Suprapubic skin (tissue), 4 donors: ENCODE results near the gene EHD4. TPM values are rescaled to one million over a fixed set of nuclear protein-coding genes. Genes with fewer than 3 reads are reported as not detected.

Experiments used
- DNase-seq, 2 donors: peaks; one replicate each; pipeline ENCODE4 v3.0.0-alpha.2; 2019; ENCODE audit warnings: low spot score in 2 of 2
- H3K27ac ChIP-seq: fragments of 200-600 bp; sonication (generic); one replicate; pipeline ENCODE4 v1.5.1; 2019
- H3K27me3 ChIP-seq: fragments of 200-600 bp; sonication (generic); one replicate; pipeline ENCODE4 v1.5.1; 2019
- H3K36me3 ChIP-seq: fragments of 200-600 bp; sonication (generic); one replicate; pipeline ENCODE4 v1.5.1; 2019
- H3K4me1 ChIP-seq: fragments of 200-600 bp; sonication (generic); one replicate; pipeline ENCODE4 v1.5.1; 2019
- H3K4me3 ChIP-seq: fragments of 200-600 bp; sonication (generic); one replicate; pipeline ENCODE4 v1.5.1; 2019; ENCODE audit warnings: mild to moderate bottlenecking
- H3K9me3 ChIP-seq: fragments of 200-600 bp; sonication (generic); one replicate; pipeline ENCODE4 v1.5.1; 2019
- EP300 ChIP-seq: sonication (generic); formaldehyde crosslinking; IDR thresholded peaks from one replicate; pipeline ENCODE4 v1.6.1; 2017; ENCODE audit warnings: antibody characterized with exemption
- POLR2A ChIP-seq, 2 donors: fragments of 450-650 bp; IDR thresholded peaks; one replicate each; pipeline ENCODE4 v1.6.1; 2017; ENCODE audit warnings: antibody characterized with exemption in 2 of 2, mild to moderate bottlenecking in 2 of 2, moderate library complexity in 2 of 2
- POLR2AphosphoS5 ChIP-seq, 3 donors: sonication (generic); formaldehyde crosslinking; IDR thresholded peaks; one replicate each; pipeline ENCODE4 v1.6.1; 2017; ENCODE audit warnings: antibody characterized with exemption in 3 of 3
- WGBS: methylation state at CpG from one replicate; pipeline ENCODE4 v1.1.5; 2018; 5-methylcytosine and 5-hydroxymethylcytosine counted together
- total RNA-seq, 4 donors: library from RNA; depleted of rRNA; stranded (reverse); fragments of >200 nt; gene quantifications; one replicate each; pipeline ENCODE4 v1.1.0, GENCODE V29; 2016
- TF ChIP-seq, protein P1 (sequence below), 2 donors: fragments of 200-600 bp in 1 of 2; fragments of 450-650 bp in 1 of 2; sonication (generic) in 1 of 2; IDR thresholded peaks; one replicate each; pipeline ENCODE4 v1.5.1; 2016 to 2019; ENCODE audit warnings: antibody characterized with exemption in 2 of 2, mild to moderate bottlenecking in 1 of 2, moderate library complexity in 1 of 2

Gene EHD4
- total RNA-seq, 4 donors from 2014 or later: 16.0 to 31.4 (median 20.9) TPM

DNA sequence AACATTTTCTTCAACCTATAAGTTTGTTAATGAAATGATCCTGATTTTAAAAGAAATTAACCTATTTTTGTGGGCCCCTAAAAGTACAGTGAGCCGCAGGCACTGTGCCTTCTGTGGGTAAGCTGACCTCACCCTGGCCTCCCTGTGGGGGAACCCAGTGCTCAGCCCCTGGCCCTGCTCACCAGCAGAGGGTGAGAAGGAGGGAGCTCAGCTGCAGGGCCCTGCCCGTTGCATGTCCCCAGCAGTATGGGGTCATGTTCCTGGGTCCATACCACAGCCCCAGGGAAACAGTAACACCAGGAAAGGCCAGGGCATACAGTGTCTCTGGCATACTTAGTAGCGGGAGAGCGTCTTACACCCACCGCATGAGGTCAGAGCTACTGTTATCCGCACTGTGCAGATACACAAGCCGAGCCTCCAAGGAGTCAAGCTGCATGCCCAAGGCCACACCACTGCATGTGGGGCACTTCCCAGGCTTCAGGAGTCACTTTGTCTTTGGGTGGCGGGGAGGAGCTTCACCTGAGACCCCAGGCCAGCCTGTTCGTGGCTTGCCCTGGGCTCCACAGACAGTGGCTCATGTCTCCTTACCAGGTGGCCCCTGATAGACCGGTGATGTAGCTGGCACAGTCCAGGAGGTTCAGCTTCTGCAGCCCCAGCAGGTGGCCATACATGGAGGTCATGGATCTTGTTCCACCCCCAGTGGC is 22.6 kb upstream of the EHD4 start:
- Histone ChIP-seq H3K36me3 (peaks cover 20% of the 10 kb centered on the region), H3K27me3 (no peaks in the 10 kb centered on the region), H3K9me3 (no peaks in the 10 kb centered on the region), H3K4me3 (no peak overlapping the region), H3K4me1 (no peaks in the 10 kb centered on the region), H3K27ac (no peak overlapping the region)
- WGBS: 87% methylated on average over 9 of the region's 10 CpGs
- DNase-seq: no peak
- TF ChIP-seq, protein P1, sequence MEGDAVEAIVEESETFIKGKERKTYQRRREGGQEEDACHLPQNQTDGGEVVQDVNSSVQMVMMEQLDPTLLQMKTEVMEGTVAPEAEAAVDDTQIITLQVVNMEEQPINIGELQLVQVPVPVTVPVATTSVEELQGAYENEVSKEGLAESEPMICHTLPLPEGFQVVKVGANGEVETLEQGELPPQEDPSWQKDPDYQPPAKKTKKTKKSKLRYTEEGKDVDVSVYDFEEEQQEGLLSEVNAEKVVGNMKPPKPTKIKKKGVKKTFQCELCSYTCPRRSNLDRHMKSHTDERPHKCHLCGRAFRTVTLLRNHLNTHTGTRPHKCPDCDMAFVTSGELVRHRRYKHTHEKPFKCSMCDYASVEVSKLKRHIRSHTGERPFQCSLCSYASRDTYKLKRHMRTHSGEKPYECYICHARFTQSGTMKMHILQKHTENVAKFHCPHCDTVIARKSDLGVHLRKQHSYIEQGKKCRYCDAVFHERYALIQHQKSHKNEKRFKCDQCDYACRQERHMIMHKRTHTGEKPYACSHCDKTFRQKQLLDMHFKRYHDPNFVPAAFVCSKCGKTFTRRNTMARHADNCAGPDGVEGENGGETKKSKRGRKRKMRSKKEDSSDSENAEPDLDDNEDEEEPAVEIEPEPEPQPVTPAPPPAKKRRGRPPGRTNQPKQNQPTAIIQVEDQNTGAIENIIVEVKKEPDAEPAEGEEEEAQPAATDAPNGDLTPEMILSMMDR (IDR thresholded peaks at IDR 0.05): no peak
- TF ChIP-seq EP300 (no peak), POLR2A (IDR thresholded peaks at IDR 0.05) (no peak)

DNA sequence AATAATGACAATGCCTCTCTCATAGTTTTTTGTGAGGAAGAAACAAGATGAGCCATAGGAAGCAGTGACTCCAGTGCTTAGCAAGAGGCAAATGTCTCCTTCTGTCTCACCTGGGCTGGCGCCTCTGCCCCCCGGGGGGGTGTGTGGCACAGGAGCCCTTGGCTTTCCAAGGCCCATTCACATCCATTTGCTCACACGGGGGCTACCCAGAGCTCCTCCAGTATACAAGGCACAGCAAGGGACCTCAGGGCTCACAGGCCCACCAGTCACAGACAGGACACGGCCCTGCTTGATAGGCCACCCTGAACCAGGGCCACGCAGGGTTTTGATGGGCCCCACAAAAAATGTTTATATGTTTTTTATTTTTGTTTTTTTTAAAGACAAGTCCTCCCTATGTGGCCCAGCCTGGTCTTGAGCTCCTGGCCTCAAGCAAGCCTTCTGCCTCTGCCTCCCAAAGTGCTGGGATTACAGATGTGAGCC is 21.9 kb upstream of the EHD4 start:
- no peak overlapping the region for H3K4me3 ChIP-seq
- no peak for DNase-seq
- no peaks in the 10 kb centered on the region for H3K9me3 ChIP-seq
- H3K36me3 ChIP-seq: peaks cover 14% of the 10 kb centered on the region
- H3K27me3 ChIP-seq: no peaks in the 10 kb centered on the region
- no peak overlapping the region for H3K27ac ChIP-seq
- no peaks in the 10 kb centered on the region for H3K4me1 ChIP-seq
- WGBS: 90% methylated on average over 4 of the region's 5 CpGs
- TF ChIP-seq POLR2AphosphoS5 (IDR thresholded peaks at IDR 0.05) (no peak), EP300 (no peak), POLR2A (IDR thresholded peaks at IDR 0.05) (no peak)
- TF ChIP-seq, protein P1 (IDR thresholded peaks at IDR 0.05): no peak

DNA sequence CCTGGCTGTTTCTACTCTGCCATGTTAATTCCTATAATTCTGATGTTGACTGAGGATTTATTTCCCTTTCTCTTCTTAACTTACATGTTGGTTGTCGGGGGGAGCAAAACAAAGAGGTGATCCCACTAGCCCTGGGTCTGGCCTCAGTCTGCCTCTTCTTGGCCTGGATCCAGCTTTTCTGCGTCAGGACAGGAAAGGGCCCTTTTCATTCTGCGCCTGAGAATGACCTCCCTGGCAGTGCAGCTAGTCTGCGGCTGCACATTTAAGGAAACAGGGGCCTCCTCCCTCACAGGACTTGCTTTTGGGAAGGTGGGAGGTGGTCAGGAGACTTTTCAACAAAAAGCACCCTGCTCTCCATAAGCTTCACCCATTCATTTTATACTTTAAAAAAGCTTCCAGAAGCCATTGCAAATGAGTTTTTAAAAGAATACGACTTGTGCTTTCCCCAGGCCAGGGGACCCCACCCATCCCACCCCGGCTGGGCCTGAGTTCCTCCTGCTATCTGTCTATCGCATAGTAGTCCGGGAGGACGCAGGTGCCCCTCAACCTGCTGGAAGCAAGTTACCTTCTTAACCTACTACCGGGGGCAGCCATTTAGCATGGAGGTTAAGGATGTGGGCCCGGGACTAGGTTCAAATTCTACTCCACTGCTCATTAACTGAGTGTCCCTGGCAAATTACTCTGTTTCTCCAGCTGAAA is 21.3 kb upstream of the EHD4 start:
- Histone ChIP-seq H3K27ac (no peak overlapping the region), H3K4me1 (no peaks in the 10 kb centered on the region), H3K36me3 (peaks cover 14% of the 10 kb centered on the region), H3K9me3 (no peaks in the 10 kb centered on the region), H3K4me3 (no peak overlapping the region), H3K27me3 (no peaks in the 10 kb centered on the region)
- 83% methylated on average over 9 of the region's 11 CpGs for WGBS
- no peak for DNase-seq
- no peak for TF ChIP-seq POLR2A (IDR thresholded peaks at IDR 0.05)
- no peak for TF ChIP-seq POLR2AphosphoS5 (IDR thresholded peaks at IDR 0.05)
- no peak for TF ChIP-seq EP300
- TF ChIP-seq, protein P1 (IDR thresholded peaks at IDR 0.05): no peak

- Histone ChIP-seq H3K36me3 (peaks cover 14% of the 10 kb centered on the region), H3K4me3 (no peak overlapping the region), H3K4me1 (no peaks in the 10 kb centered on the region), H3K27me3 (no peaks in the 10 kb centered on the region), H3K27ac (no peak overlapping the region), H3K9me3 (no peaks in the 10 kb centered on the region)
- WGBS: 81% methylated on average over 6 of the region's 7 CpGs
- TF ChIP-seq EP300 (no peak), POLR2A (IDR thresholded peaks at IDR 0.05) (no peak), POLR2AphosphoS5 (IDR thresholded peaks at IDR 0.05) (no peak)
- TF ChIP-seq, protein P1 (IDR thresholded peaks at IDR 0.05): no peak
- DNase-seq: no peak
Measured at GRCh38 chr15:41992803-41993190, 20.4 kb upstream of the EHD4 start.

- peaks cover 14% of the 10 kb centered on the region for H3K36me3 ChIP-seq
- no peak overlapping the region for H3K4me3 ChIP-seq
- TF ChIP-seq EP300 (no peak), POLR2AphosphoS5 (IDR thresholded peaks at IDR 0.05) (no peak), POLR2A (IDR thresholded peaks at IDR 0.05) (no peak)
- TF ChIP-seq, protein P1 (IDR thresholded peaks at IDR 0.05): no peak
- H3K9me3 ChIP-seq: no peaks in the 10 kb centered on the region
- no peak for DNase-seq
- H3K27me3 ChIP-seq: no peaks in the 10 kb centered on the region
- no peak overlapping the region for H3K27ac ChIP-seq
- no peaks in the 10 kb centered on the region for H3K4me1 ChIP-seq
- 83% methylated on average over 15 of the region's 18 CpGs for WGBS
Measured at GRCh38 chr15:41992151-41992802, 19.9 kb upstream of the EHD4 start.
